Measurements from ENCODE around the gene COL5A1. TPM values are rescaled to one million over a fixed set of nuclear protein-coding genes. Genes with fewer than 3 reads are reported as not detected.
A peak's percentile ranks its signal among the peaks of the same experiment; 100 is the strongest.

The COL5A1 gene
- total RNA-seq, 2 experiments from 2014 or later: 0.10 TPM; not detected in 1

GRCh38 chr9:134735441-134736175 is 94.0 kb downstream of the COL5A1 start:
- Mint-ChIP-seq H3K4me3 (no peak overlapping the region), H3K27ac (no peak overlapping the region), H3K4me1 (ENCODE audit: low read depth) (no peaks in the 10 kb centered on the region), H3K27me3 (ENCODE audit: low read depth) (no peaks in the 10 kb centered on the region), H3K9me3 (no peaks in the 10 kb centered on the region), H3K36me3 (ENCODE audit: low read depth) (no peaks in the 10 kb centered on the region)
- CTCF ChIA-PET: interaction anchor here (0.5 kb wide), 1 partner anchor 38 kb away, joined by 3 read pairs; no protein-coding TSS in a partner anchor
- intact Hi-C loops (cut with micrococcal nuclease): no loop called here
- no peak for DNase-seq

- intact Hi-C loops (cut with micrococcal nuclease): no loop called here
- H3K4me3 Mint-ChIP-seq: no peak overlapping the region
- no peaks in the 10 kb centered on the region for H3K4me1 Mint-ChIP-seq (ENCODE audit: low read depth)
- H3K9me3 Mint-ChIP-seq: no peaks in the 10 kb centered on the region
- H3K27ac Mint-ChIP-seq: no peak overlapping the region
- H3K27me3 Mint-ChIP-seq (ENCODE audit: low read depth): no peaks in the 10 kb centered on the region
- no peaks in the 10 kb centered on the region for H3K36me3 Mint-ChIP-seq (ENCODE audit: low read depth)
- CTCF ChIA-PET: no interaction called here
- no peak for DNase-seq
Measured at GRCh38 chr9:134736791-134737497, 95.3 kb downstream of the COL5A1 start.

GRCh38 chr9:134737842-134738580 is 96.4 kb downstream of the COL5A1 start:
- Mint-ChIP-seq H3K4me3 (no peak overlapping the region), H3K4me1 (ENCODE audit: low read depth) (no peaks in the 10 kb centered on the region), H3K9me3 (no peaks in the 10 kb centered on the region), H3K36me3 (ENCODE audit: low read depth) (no peaks in the 10 kb centered on the region), H3K27ac (no peak overlapping the region), H3K27me3 (ENCODE audit: low read depth) (no peaks in the 10 kb centered on the region)
- intact Hi-C loops (cut with micrococcal nuclease): loop anchor here (2.0 kb wide), 1 partner anchor 39 kb away; no protein-coding TSS in a partner anchor
- DNase-seq: no peak
- CTCF ChIA-PET: no interaction called here

- Mint-ChIP-seq H3K4me3 (no peak overlapping the region), H3K36me3 (ENCODE audit: low read depth) (no peaks in the 10 kb centered on the region), H3K9me3 (no peaks in the 10 kb centered on the region), H3K27ac (no peak overlapping the region), H3K4me1 (ENCODE audit: low read depth) (no peaks in the 10 kb centered on the region), H3K27me3 (ENCODE audit: low read depth) (no peaks in the 10 kb centered on the region)
- DNase-seq: peak; percentile 41
- CTCF ChIA-PET: interaction anchor here (1.0 to 1.2 kb wide), 2 partner anchors 41 to 290 kb away, joined by 3 to 4 read pairs; no protein-coding TSS in a partner anchor
- intact Hi-C loops (cut with micrococcal nuclease): loop anchor here (1.0 to 2.0 kb wide), 2 partner anchors 40 to 290 kb away; no protein-coding TSS in a partner anchor
Measured at GRCh38 chr9:134738869-134739659, 97.5 kb downstream of the COL5A1 start.

GRCh38 chr9:134739660-134739968 is 98.0 kb downstream of the COL5A1 start:
- no peak for DNase-seq
- intact Hi-C loops (cut with micrococcal nuclease): loop anchor here (1.0 to 2.0 kb wide), 2 partner anchors 41 to 290 kb away; no protein-coding TSS in a partner anchor
- Mint-ChIP-seq H3K27ac (no peak overlapping the region), H3K36me3 (ENCODE audit: low read depth) (no peaks in the 10 kb centered on the region), H3K4me3 (no peak overlapping the region), H3K9me3 (no peaks in the 10 kb centered on the region), H3K4me1 (ENCODE audit: low read depth) (no peaks in the 10 kb centered on the region), H3K27me3 (ENCODE audit: low read depth) (no peaks in the 10 kb centered on the region)
- CTCF ChIA-PET: interaction anchor here (0.7 to 1.2 kb wide), 3 partner anchors 38 to 290 kb away, joined by 3 to 4 read pairs (median 3); no protein-coding TSS in a partner anchor

- DNase-seq: no peak
- intact Hi-C loops (cut with micrococcal nuclease): no loop called here
- H3K27me3 Mint-ChIP-seq (ENCODE audit: low read depth): no peaks in the 10 kb centered on the region
- H3K9me3 Mint-ChIP-seq: no peaks in the 10 kb centered on the region
- H3K4me3 Mint-ChIP-seq: no peak overlapping the region
- CTCF ChIA-PET: interaction anchor here (0.7 to 1.3 kb wide), 2 partner anchors 38 to 42 kb away, joined by 3 to 4 read pairs; no protein-coding TSS in a partner anchor
- H3K27ac Mint-ChIP-seq: no peak overlapping the region
- no peaks in the 10 kb centered on the region for H3K36me3 Mint-ChIP-seq (ENCODE audit: low read depth)
- no peaks in the 10 kb centered on the region for H3K4me1 Mint-ChIP-seq (ENCODE audit: low read depth)
Measured at GRCh38 chr9:134740071-134740470, 98.5 kb downstream of the COL5A1 start.

- CTCF ChIA-PET: no interaction called here
- no peaks in the 10 kb centered on the region for H3K4me1 Mint-ChIP-seq (ENCODE audit: low read depth)
- no peak overlapping the region for H3K4me3 Mint-ChIP-seq
- intact Hi-C loops (cut with micrococcal nuclease): no loop called here
- H3K36me3 Mint-ChIP-seq (ENCODE audit: low read depth): no peaks in the 10 kb centered on the region
- no peaks in the 10 kb centered on the region for H3K27me3 Mint-ChIP-seq (ENCODE audit: low read depth)
- no peak for DNase-seq
- H3K27ac Mint-ChIP-seq: no peak overlapping the region
- H3K9me3 Mint-ChIP-seq: no peaks in the 10 kb centered on the region
Measured at GRCh38 chr9:134741846-134742245, 100.2 kb downstream of the COL5A1 start.

- CTCF ChIA-PET: no interaction called here
- Mint-ChIP-seq H3K36me3 (ENCODE audit: low read depth) (no peaks in the 10 kb centered on the region), H3K9me3 (peaks cover under 1% of the 10 kb centered on the region), H3K4me3 (no peak overlapping the region), H3K27me3 (ENCODE audit: low read depth) (no peaks in the 10 kb centered on the region), H3K27ac (no peak overlapping the region), H3K4me1 (ENCODE audit: low read depth) (no peaks in the 10 kb centered on the region)
- intact Hi-C loops (cut with micrococcal nuclease): no loop called here
- no peak for DNase-seq
Measured at GRCh38 chr9:134742822-134743535, 101.4 kb downstream of the COL5A1 start.

- H3K9me3 Mint-ChIP-seq: peaks cover 3% of the 10 kb centered on the region
- H3K4me3 Mint-ChIP-seq: no peak overlapping the region
- H3K27me3 Mint-ChIP-seq (ENCODE audit: low read depth): no peaks in the 10 kb centered on the region
- CTCF ChIA-PET: no interaction called here
- H3K4me1 Mint-ChIP-seq (ENCODE audit: low read depth): no peaks in the 10 kb centered on the region
- DNase-seq: no peak
- H3K27ac Mint-ChIP-seq: no peak overlapping the region
- intact Hi-C loops (cut with micrococcal nuclease): no loop called here
- H3K36me3 Mint-ChIP-seq (ENCODE audit: low read depth): no peaks in the 10 kb centered on the region
Measured at GRCh38 chr9:134743853-134744252, 102.2 kb downstream of the COL5A1 start.

GRCh38 chr9:134744385-134745295 is 103.0 kb downstream of the COL5A1 start:
- Mint-ChIP-seq H3K36me3 (ENCODE audit: low read depth) (no peaks in the 10 kb centered on the region), H3K4me1 (ENCODE audit: low read depth) (no peaks in the 10 kb centered on the region), H3K4me3 (no peak overlapping the region), H3K27ac (no peak overlapping the region), H3K9me3 (peaks cover 3% of the 10 kb centered on the region), H3K27me3 (ENCODE audit: low read depth) (no peaks in the 10 kb centered on the region)
- intact Hi-C loops (cut with micrococcal nuclease): no loop called here
- CTCF ChIA-PET: no interaction called here
- DNase-seq: no peak

Data from activated naive CD4-positive, alpha-beta T cell treated with anti-CD3 and anti-CD28 coated beads for 36 hours (primary cell).